22Rv1 (cell line): ENCODE data around the gene NCKAP5.
"Not testable (repeated sequence)": the region's sequence is repeated elsewhere in the genome, so short reads cannot be mapped to it uniquely, and the experiment has no call there.

ENCODE experiments used
- H3K27ac ChIP-seq: fragments of 450-650 bp; 2 replicates; pipeline ENCODE4 v1.5.1; 2017
- ZFX ChIP-seq: fragments of 450-650 bp; IDR thresholded peaks from 2 replicates; pipeline ENCODE4 v1.6.1; 2017; ENCODE audit warnings: antibody characterized with exemption, borderline replicate concordance
- TF ChIP-seq, protein P1 (sequence below): fragments of 450-650 bp; IDR thresholded peaks from 2 replicates; pipeline ENCODE4 v1.5.1; 2017; ENCODE audit warnings: mild to moderate bottlenecking

NCKAP5 gene

DNA sequence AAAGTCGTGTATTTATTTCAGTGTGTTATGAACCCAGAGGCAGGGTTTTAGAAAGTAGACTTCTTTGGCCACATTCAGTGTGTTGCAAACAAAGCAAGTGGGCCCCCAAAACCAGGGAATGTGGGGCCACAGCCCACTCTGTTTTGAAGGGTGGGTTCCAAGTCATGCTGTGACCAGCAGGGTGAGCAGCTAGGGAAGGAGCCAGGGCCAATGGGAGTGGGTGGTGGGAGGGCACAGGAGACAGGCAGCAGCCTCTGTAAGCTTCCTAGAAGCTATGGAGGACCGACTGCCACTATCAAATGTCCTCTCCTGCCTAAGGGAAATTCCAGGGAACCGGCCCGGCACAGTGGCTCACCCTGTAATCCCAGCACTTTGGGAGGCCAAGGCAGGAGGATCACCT is 847.9 kb downstream of the NCKAP5 start:
- H3K27ac ChIP-seq = no peak overlapping the region
- no peak for TF ChIP-seq ZFX
- TF ChIP-seq, protein P1, sequence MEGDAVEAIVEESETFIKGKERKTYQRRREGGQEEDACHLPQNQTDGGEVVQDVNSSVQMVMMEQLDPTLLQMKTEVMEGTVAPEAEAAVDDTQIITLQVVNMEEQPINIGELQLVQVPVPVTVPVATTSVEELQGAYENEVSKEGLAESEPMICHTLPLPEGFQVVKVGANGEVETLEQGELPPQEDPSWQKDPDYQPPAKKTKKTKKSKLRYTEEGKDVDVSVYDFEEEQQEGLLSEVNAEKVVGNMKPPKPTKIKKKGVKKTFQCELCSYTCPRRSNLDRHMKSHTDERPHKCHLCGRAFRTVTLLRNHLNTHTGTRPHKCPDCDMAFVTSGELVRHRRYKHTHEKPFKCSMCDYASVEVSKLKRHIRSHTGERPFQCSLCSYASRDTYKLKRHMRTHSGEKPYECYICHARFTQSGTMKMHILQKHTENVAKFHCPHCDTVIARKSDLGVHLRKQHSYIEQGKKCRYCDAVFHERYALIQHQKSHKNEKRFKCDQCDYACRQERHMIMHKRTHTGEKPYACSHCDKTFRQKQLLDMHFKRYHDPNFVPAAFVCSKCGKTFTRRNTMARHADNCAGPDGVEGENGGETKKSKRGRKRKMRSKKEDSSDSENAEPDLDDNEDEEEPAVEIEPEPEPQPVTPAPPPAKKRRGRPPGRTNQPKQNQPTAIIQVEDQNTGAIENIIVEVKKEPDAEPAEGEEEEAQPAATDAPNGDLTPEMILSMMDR = no peak

DNA sequence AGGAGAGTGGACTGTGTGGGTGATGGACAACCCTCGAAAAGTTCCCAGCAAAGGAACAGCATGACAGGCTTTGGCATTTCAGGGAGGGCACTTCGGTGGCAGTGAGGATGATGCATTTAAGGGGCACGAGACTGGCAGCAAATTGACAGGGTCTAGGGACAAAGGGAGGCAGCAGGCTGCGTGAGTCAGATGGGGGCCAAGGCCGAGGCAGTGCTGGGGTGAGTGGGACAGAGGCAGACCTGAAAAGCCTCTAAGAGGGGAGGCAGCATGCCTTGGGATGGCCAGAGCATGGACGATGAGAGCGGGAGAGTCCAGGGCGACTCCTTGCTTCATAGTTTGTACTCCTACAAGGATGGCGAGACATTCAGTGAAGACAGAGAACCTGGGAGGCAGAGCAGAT is 848.8 kb downstream of the NCKAP5 start:
- H3K27ac ChIP-seq = no peak overlapping the region
- TF ChIP-seq ZFX = no peak
- TF ChIP-seq, protein P1 = no peak

DNA sequence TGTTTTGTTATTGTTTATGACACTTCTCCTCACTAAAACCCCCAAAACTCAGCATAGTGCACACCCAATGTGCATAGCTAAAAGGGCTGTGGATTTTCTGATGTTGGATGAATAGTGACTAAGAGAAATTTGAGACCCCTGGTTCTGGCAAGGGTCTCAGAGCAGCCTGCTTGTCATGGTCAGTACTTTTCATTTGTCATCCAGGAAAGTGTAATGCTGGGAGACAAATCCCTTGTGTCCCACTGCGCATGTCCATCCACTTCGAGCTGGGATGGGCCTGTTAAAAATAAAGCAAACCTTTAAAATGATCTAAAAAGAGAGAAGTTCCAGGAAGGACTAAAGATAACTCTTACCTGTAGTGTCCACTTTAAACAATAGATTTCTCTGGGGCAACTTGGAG is 851.3 kb downstream of the NCKAP5 start:
- no peak for TF ChIP-seq ZFX
- TF ChIP-seq, protein P1 = no peak
- no peak overlapping the region for H3K27ac ChIP-seq

DNA sequence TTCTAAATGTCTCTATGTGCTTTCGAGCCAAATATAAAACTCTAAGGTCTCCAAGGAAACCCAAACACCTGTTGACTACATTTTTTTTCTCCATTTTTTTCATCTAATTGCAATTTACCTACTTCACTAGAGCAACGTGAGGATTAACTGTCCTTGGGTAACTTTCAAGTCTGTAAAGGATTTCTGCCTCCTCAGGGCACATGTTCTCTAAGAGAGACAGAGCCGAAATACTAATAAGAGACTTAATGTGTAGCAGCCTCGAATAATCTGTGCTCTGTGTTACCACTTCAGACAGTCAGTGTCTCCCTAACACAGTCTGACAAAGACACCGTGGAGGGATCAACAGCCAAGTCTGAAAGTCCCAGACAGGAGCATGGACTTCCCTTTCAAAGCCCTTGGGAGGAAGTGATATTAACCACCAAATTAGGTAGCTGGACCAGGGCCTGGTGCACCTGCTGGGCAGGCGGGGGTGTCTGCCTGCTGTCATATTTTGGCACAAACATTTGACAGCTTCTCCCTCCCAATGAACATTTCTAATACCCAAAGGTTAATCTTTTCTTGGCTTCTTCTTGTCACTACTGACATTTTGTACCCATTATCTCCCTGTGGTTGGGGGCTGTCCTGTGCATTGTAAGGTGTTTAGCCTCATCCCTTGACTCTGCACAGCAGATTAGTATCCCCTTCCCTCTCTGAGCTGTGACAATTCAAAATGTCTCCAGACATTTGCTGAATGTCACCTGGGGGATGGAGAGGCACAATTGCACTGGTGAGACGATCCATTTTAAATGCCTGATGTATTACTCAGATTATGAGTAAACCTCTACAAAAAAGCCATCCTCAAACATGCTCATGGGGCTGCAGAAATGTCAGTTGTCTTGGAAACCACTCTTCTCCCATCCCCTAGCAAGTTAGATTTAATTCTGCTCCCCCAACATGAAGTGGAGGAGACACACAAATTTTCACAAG is 852.6 kb downstream of the NCKAP5 start:
- TF ChIP-seq, protein P1 = no peak
- no peak overlapping the region for H3K27ac ChIP-seq

DNA sequence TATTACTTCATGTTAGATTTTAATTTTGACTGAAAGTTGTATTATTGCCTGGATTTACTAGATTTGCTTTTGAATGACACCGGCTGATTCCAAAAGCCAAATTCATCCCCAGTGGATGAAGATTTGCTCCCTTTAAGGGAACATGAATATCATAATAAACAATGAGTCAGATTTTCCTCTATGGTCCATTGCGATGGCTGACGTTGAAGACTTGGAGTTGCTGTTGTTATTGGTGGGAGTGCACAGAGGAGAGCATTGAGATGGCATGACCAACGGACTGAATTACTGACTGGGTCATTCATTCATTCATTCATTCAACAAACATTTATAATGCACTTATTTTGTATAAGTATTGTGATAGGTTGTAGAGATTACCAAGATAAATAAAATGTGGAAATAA is 864.9 kb downstream of the NCKAP5 start:
- H3K27ac ChIP-seq = no peak overlapping the region
- no peak for TF ChIP-seq ZFX
- TF ChIP-seq, protein P1 = no peak

DNA sequence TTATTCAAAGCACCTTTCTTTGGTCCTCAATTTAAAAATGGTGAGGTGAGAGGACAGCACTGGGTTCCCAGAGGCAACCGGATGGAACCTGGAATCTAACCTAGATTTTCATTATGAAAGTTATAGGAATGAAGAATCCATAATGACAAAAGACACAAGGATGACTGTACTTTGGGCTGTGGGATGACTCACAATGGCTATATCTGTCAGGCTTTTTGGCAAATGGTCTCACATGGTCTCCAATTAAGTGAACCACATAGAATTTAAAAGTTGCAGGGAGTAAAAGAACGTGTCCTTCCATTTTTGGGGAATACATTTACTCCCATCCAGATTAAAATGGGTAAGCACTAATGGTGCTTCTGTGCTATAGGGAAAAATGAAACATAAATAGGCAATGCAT is 866.5 kb downstream of the NCKAP5 start:
- TF ChIP-seq, protein P1 = no peak
- TF ChIP-seq ZFX = no peak
- H3K27ac ChIP-seq = no peak overlapping the region

DNA sequence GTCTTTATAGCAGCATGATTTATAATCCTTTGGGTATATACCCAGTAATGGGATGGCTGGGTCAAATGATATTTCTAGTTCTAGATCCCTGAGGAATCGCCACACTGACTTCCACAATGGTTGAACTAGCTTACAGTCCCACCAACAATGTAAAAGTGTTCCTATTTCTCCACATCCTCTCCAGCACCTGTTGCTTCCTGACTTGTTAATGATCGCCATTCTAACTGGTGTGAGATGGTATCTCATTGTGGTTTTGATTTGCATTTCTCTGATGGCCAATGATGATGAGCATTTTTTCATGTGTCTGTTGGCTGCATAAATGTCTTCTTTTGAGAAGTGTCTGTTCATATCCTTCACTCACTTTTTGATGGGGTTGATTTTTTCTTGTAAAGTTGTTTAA is 868.5 kb downstream of the NCKAP5 start:
- H3K27ac ChIP-seq = not testable (repeated sequence)

DNA sequence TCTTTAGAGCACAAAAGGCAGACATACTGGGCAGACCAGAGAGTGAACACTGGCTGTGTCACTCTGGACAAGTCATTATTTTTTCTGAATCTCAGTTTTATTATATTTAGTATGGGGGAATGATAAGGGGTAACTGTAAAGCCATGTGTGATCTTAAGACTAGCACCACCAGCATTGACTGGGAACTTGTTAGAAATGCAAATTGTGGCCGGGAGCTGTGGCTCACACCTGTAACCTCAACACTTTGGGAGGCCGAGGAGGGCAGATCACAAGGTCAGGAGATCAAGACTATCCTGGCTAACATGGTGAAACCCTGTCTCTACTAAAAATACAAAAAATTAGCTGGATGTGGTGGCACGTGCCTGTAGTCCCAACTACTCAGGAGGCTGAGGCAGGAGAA is 869.9 kb downstream of the NCKAP5 start:
- H3K27ac ChIP-seq = not testable (repeated sequence)
